Left forelimb (tissue), 1 donor: Measurements from ENCODE around the gene A4GNT.
"Not testable (repeated sequence)": the region's sequence is repeated elsewhere in the genome, so short reads cannot be mapped to it uniquely, and the experiment has no call there.

ENCODE experiments used
- DNase-seq: peaks from one replicate; pipeline ENCODE4 v3.0.0-alpha.2; 2018; ENCODE audit warnings: low spot score

The A4GNT gene

GRCh38 chr3:138132239-138132638 is at the start of gene A4GNT:
Gene A4GNT, minus strand, starts transcription at chr3:138132390. Its CDS starts 1,134 bp downstream, at chr3:138131256.
- no peak for DNase-seq

- no peak for DNase-seq
Measured at GRCh38 chr3:138180375-138181029, 48.3 kb upstream of the A4GNT start.

GRCh38 chr3:138174421-138175131 is 42.4 kb upstream of the A4GNT start, which contains the start of gene DBR1:
Gene DBR1, minus strand, starts transcription at chr3:138174921. Its CDS starts 126 bp downstream, at chr3:138174795.
- peak; percentile 80 for DNase-seq

GRCh38 chr3:138173769-138174420 is 41.7 kb upstream of the A4GNT start:
- DNase-seq, result no peak

- no peak for DNase-seq
Measured at GRCh38 chr3:138172625-138173024, 40.4 kb upstream of the A4GNT start.

- no peak for DNase-seq
Measured at GRCh38 chr3:138165061-138165460, 32.9 kb upstream of the A4GNT start.

- no peak for DNase-seq
Measured at GRCh38 chr3:138157743-138158142, 25.6 kb upstream of the A4GNT start.

GRCh38 chr3:138154534-138154933 is 22.3 kb upstream of the A4GNT start:
- DNase-seq, result no peak

- DNase-seq, result no peak
Measured at GRCh38 chr3:138148503-138148902, 16.3 kb upstream of the A4GNT start.

GRCh38 chr3:138142181-138142580 is 10.0 kb upstream of the A4GNT start:
- DNase-seq, result not testable (repeated sequence)

GRCh38 chr3:138140940-138141339 is 8.8 kb upstream of the A4GNT start:
- no peak for DNase-seq

- no peak for DNase-seq
Measured at GRCh38 chr3:138139691-138140090, 7.5 kb upstream of the A4GNT start.

- DNase-seq, result no peak
Measured at GRCh38 chr3:138137861-138138260, 5.7 kb upstream of the A4GNT start.

- no peak for DNase-seq
Measured at GRCh38 chr3:138136201-138136600, 4.0 kb upstream of the A4GNT start.

GRCh38 chr3:138135833-138136194 is 3.6 kb upstream of the A4GNT start:
- no peak for DNase-seq

GRCh38 chr3:138135146-138135832 is 3.1 kb upstream of the A4GNT start:
- no peak for DNase-seq

GRCh38 chr3:138127636-138128365 is 4.4 kb downstream of the A4GNT start:
- no peak for DNase-seq

- DNase-seq, result no peak
Measured at GRCh38 chr3:138125548-138126221, 6.5 kb downstream of the A4GNT start.

- DNase-seq, result no peak
Measured at GRCh38 chr3:138124706-138125355, 7.4 kb downstream of the A4GNT start.

GRCh38 chr3:138124188-138124587 is 8.0 kb downstream of the A4GNT start:
- no peak for DNase-seq

- no peak for DNase-seq
Measured at GRCh38 chr3:138119423-138119766, 12.8 kb downstream of the A4GNT start.
